NCI-H2196 (cell line): ENCODE data around the gene MAP3K9.

ENCODE experiments used
- DNase-seq: peaks from one replicate; lab custom pipeline; 2025; ENCODE audit not compliant: unreplicated experiment; lab: John Stamatoyannopoulos, UW

Gene MAP3K9

GRCh38 chr14:70788898-70789297, 20.4 kb downstream of the MAP3K9 start:
- no peak for DNase-seq

DNA sequence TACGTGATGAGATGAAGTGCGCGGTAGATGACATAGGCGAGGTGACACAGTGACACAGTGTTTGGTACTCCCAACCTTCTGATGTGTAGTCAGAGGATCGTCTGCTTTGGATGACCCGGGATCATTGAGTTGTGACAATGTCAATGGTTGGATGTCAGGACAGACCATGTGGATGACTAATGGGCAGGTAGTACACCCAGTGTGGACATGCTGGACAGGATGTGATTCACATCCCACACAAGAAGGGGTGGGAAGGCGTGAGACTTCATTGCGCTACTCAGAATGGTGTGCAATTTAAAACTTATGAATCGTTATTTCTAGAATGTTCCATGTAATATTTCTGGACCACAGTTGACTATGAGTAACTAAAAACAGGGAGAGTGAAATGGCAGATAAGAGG, 23.8 kb downstream of the MAP3K9 start:
- DNase-seq: no peak

DNA sequence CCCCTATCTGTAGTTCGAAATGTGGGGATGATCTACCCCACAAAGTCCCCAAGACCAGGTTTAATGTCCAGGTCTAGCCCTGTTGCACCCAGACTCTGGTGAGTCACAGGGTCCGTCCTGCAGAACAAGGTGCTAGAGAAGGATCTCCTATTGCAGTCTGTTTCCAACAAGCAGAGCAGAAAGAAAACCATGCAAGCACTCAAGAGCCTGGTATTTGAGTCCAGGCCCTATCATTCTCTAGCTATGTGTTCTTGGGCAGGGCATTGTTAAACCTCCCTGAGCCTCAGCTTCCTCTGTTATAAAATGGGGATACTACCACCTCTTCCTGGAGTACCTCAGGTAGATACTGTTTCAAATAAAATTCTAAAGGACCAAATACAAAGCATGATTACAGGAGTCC, 24.4 kb downstream of the MAP3K9 start:
- DNase-seq: no peak

- peak; percentile 17 for DNase-seq
Measured at GRCh38 chr14:70782361-70782760, 27.0 kb downstream of the MAP3K9 start.

DNA sequence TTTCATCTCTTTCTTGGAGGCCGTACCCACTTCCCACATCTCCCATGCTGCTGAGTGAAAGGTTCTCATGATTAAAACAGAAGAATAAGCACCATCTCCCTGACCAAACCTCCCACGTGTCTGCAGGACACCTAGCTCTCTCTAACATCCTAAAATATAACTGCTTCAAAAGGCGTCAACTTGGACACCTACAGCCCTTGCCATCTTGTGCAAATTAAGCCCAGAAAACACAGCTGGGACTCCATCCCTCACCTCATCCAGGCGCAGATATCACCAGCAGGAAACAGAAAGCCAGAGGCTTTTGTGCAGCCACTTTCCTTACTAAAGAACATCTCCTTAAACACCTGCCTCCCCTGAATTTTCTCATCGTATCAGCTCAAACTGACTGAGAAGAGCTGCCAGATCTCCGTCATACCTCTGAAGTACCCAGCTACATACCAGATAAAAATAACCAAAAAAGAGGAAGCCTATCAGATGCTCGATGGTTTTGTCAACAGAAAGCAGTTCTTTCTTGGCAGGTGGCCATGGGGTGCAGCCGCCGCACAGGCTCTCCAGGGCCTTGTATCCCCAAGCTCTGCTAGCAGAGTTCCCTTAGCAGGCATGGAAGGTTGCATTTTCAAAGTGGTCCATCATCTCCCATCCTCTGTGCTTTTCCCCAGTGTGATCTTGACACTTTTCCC, 28.8 kb downstream of the MAP3K9 start:
- no peak for DNase-seq

DNA sequence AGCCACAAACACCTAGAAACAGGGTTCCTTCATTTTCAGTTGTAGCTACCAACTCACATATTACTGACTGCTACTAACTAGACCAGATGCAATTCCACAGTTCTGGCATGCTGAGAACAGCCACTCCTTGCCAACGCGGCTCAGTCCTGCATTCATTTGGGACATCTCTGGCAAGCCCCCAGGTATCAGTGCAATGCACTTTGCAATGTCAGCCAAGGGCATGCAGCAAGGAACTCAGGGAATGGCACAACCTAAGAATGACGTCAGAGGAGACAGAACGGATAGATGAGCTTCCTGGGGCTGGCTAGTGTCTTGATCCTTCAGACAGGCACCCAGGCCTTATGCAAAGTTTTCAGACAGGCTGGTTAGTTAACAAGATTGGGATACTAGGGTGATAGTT, 29.6 kb downstream of the MAP3K9 start:
- DNase-seq: no peak

DNA sequence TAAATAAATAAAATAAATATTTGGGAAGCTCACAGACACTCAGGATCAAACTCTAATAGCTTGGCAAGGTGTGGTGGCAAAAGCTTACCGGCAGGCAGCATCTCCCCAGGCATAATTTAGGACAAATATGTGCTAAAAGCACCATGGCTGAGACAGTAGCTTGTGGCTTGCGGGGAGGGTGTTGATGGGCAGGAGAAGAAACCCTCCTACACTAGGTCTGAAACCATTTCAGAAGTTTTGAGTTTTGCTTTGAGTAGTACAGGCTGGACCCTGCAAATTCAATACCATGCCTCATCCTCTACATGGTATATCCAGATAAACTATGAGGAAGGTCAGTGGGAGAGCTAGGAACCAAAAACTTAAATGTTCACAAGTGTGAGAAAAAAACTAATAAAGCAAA, 33.1 kb downstream of the MAP3K9 start:
- DNase-seq: no peak

GRCh38 chr14:70773182-70773862, 36.0 kb downstream of the MAP3K9 start:
- DNase-seq: no peak

DNA sequence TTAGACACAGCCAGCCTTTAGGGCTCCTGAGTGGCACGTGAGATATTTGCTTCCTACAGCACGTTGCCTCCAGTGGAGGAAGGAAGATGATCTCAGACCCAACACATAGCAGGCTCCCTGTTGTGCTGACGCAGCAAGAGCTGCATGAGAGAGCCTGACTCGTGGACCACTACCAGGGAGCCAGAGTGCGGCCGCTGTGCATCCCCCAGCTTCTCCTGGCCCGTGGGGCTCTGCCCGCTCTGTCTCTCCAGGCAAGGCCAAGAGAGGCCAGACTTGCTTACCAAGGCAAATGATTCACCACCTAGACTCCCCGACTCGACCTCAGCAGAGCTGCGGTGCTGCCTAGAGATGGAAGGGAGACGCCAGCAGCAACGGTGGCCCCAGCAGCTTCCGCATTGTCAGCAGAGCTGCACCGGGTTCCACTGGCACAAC, 37.5 kb downstream of the MAP3K9 start:
- DNase-seq: no peak

GRCh38 chr14:70770490-70770889, 38.8 kb downstream of the MAP3K9 start:
- no peak for DNase-seq

- DNase-seq: no peak
Measured at GRCh38 chr14:70759398-70759797, 49.9 kb downstream of the MAP3K9 start.

GRCh38 chr14:70755655-70756054, 53.7 kb downstream of the MAP3K9 start:
- no peak for DNase-seq

DNA sequence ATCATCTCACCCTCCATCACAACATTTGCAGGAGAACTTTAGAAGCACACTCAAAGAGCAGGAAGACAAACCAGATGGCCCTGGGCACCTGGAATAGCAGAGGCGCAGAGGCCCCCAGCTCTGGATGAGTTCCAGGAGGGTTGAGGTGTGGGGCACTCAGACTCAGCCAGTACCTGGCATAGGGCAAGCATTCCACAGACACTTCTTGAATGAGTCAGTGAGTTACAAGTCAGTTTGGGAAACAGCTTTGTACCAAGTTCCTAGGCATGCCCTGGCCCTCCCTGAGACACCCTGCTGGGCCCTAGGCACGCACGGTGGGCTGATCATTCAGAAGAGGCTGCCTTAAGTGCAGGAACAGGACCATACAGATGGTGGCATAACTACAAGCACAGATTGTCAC, 54.3 kb downstream of the MAP3K9 start:
- no peak for DNase-seq

- no peak for DNase-seq
Measured at GRCh38 chr14:70753518-70753953, 55.8 kb downstream of the MAP3K9 start.

GRCh38 chr14:70748422-70748821, 60.9 kb downstream of the MAP3K9 start:
- DNase-seq: no peak

DNA sequence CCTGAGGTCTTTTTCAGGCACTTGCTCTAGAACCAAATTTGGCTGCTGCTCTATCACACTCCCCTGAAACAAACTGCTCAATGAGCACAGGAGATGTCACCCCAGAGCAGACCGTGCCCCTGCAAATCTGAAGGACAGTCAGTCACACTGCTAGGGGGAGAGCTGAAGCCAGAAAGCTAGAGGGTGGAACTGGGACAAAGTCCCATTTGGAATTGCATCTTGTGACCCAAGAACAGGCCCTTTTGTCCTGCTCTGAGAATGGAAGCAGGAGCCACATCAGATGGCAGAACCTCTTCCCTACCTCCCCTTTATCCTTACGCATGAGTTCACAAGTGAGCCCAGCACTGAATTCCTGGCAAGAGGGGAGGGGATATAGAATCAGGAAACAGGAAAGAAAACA, 64.7 kb downstream of the MAP3K9 start:
- DNase-seq: no peak

GRCh38 chr14:70742316-70742715, 67.0 kb downstream of the MAP3K9 start:
- no peak for DNase-seq

DNA sequence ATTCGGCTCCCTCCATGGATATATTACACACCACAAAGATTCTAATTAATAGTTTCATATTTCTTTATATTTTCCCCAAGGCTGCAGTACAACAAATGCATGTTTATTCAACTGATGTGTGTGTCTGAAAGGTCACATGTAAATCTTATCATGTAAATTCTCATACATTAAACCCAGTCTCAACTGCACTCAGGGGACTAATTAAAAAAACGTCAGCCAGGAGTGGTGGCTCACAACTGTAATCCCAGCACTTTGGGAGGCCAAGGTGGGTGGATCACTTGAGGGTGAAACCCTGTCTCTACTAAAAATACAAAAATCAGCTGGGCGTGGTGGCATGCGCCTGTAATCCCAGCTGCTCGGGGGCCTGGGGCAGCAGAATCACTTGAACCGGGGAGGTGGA, 67.8 kb downstream of the MAP3K9 start:
- no peak for DNase-seq

- no peak for DNase-seq
Measured at GRCh38 chr14:70735043-70735442, 74.3 kb downstream of the MAP3K9 start.

- DNase-seq: no peak
Measured at GRCh38 chr14:70731447-70732239, 77.7 kb downstream of the MAP3K9 start.

GRCh38 chr14:70730393-70730792, 78.9 kb downstream of the MAP3K9 start:
- DNase-seq: no peak
